GM23248 (cell line): ENCODE results near the gene CNNM4.

Source experiments
- EZH2 ChIP-seq: fragments of 200-600 bp; sonication (generic); IDR thresholded peaks from 2 replicates; pipeline ENCODE4 v1.6.1; 2018; ENCODE audit warnings: antibody characterized with exemption, mild to moderate bottlenecking; ENCODE audit not compliant: insufficient read depth, poor library complexity, severe bottlenecking
- EZH2phosphoT487 ChIP-seq: fragments of 200-600 bp; sonication (generic); IDR thresholded peaks from 2 replicates; pipeline ENCODE4 v1.6.1; 2018; ENCODE audit warnings: antibody characterized with exemption, moderate library complexity, mild to moderate bottlenecking, low read depth; ENCODE audit not compliant: insufficient read depth

GRCh38 chr2:96770442-96771202 is 9.9 kb downstream of the CNNM4 start:
- TF ChIP-seq EZH2phosphoT487 (no peak), EZH2 (no peak)
